H1 (cell line): ENCODE data around the gene SRRT. TPM values are rescaled to one million over a fixed set of nuclear protein-coding genes. Genes with fewer than 3 reads are reported as not detected.

Experiments
- CTBP2 ChIP-seq: IDR thresholded peaks from 2 replicates; pipeline ENCODE4 v1.7.0; 2011; ENCODE audit warnings: borderline replicate concordance, mild to moderate bottlenecking, moderate library complexity, mixed read lengths, low read length; ENCODE audit not compliant: insufficient read depth, insufficient read length
- GTF2F1 ChIP-seq: IDR thresholded peaks from 2 replicates; pipeline ENCODE4 v1.6.1; 2012; ENCODE audit warnings: low read depth, low read length, improper control_type of control experiment, borderline replicate concordance
- HDAC6 ChIP-seq: IDR thresholded peaks from one replicate; pipeline ENCODE4 v1.7.1; 2012; ENCODE audit warnings: low read depth, mild to moderate bottlenecking, inconsistent platforms, low read length, moderate library complexity
- JUND ChIP-seq: IDR thresholded peaks from 2 replicates; pipeline ENCODE4 v1.6.1; 2011; ENCODE audit warnings: mild to moderate bottlenecking, improper control_type of control experiment, low read length
- polyA plus RNA-seq, 7 experiments: library from polyadenylated mRNA; depleted of rRNA in 3 of 7; stranded (reverse) in 5 of 7; unstranded in 2 of 7; fragments of >200 nt in 5 of 7; fragments of 200-250 nt in 2 of 7; gene quantifications; 1 replicate in 5 of 7; 2 replicates in 1 of 7; 4 replicates in 1 of 7; pipeline versions ENCODE4 v1.2.1 to v1.2.3, GENCODE V29; 2011 to 2013; ENCODE audit warnings: missing spikeins in 2 of 7, mixed read lengths in 2 of 7
- total RNA-seq: library from RNA; stranded (reverse); fragmentation: NEBNext Ultra II Directional; extraction: Animal tissue kit (Norgen Biotek cat#: 25700); gene quantifications from 2 replicates; pipeline ENCODE4 v1.2.1, GENCODE V29; 2021
- TF ChIP-seq, protein P1 (sequence below): fragments of 300-600 bp; sonication (generic); IDR thresholded peaks from 2 replicates; pipeline ENCODE4 v1.7.1; 2012; ENCODE audit warnings: low read length, moderate library complexity, mild to moderate bottlenecking, inconsistent platforms; ENCODE audit not compliant: insufficient replicate concordance
- TF ChIP-seq, protein P2 (sequence below), 3 experiments: IDR thresholded peaks; 1 replicate in 2 of 3; 2 replicates in 1 of 3; pipeline versions ENCODE4 v1.5.1 to v1.6.1; 2011; ENCODE audit warnings: low read length in 3 of 3, mild to moderate bottlenecking in 3 of 3, inconsistent platforms in 2 of 3, low read depth in 1 of 3, moderate library complexity in 1 of 3; ENCODE audit not compliant: insufficient read depth in 1 of 3; ENCODE audit errors: control extremely low read depth in 1 of 3

SRRT gene
- total and polyA plus RNA-seq, 2 of the 8 experiments (the other 6 are each of a cell fraction or from before 2014, with no cell fraction given): 66.7 to 237 TPM

DNA sequence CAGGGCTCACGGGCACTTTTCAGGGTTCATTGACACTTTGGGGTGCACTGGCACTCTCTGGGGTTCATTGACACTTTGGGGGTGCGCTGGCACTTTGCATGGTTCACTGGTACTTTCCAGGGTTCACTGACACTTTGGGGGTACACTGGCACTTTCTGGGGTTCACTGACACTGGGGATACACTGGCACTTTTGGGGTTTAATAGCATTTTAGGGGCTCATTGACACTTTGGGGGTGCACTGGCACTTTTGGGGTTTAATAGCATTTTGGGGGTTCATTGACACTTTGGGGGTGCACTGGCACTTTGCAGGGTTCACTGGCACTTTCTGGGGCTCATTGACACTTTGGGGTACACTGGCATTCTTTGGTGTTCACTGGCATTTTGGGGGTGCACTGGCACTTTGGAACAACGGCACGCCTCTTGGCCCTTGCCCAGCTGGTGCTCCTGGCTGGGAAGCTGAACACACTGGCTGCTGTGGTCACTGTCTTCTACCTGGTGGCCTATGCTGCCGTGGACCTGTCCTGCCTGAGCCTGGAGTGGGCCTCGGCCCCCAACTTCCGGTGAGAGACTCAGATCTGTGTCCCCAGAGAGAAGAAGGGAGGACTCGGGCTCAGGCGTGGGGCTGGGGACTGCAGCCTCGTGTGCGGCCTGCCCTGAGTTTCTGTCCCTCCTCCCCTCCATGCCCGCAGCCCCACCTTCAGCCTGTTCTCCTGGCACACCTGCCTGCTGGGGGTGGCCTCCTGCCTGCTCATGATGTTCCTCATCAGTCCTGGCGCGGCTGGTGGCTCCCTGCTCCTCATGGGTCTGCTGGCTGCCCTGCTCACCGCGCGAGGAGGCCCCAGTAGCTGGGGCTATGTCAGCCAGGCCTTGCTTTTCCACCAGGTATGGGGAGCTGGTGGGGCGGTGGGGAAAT lies 13.9 kb upstream of the SRRT start (continued):
- TF ChIP-seq, protein P1, sequence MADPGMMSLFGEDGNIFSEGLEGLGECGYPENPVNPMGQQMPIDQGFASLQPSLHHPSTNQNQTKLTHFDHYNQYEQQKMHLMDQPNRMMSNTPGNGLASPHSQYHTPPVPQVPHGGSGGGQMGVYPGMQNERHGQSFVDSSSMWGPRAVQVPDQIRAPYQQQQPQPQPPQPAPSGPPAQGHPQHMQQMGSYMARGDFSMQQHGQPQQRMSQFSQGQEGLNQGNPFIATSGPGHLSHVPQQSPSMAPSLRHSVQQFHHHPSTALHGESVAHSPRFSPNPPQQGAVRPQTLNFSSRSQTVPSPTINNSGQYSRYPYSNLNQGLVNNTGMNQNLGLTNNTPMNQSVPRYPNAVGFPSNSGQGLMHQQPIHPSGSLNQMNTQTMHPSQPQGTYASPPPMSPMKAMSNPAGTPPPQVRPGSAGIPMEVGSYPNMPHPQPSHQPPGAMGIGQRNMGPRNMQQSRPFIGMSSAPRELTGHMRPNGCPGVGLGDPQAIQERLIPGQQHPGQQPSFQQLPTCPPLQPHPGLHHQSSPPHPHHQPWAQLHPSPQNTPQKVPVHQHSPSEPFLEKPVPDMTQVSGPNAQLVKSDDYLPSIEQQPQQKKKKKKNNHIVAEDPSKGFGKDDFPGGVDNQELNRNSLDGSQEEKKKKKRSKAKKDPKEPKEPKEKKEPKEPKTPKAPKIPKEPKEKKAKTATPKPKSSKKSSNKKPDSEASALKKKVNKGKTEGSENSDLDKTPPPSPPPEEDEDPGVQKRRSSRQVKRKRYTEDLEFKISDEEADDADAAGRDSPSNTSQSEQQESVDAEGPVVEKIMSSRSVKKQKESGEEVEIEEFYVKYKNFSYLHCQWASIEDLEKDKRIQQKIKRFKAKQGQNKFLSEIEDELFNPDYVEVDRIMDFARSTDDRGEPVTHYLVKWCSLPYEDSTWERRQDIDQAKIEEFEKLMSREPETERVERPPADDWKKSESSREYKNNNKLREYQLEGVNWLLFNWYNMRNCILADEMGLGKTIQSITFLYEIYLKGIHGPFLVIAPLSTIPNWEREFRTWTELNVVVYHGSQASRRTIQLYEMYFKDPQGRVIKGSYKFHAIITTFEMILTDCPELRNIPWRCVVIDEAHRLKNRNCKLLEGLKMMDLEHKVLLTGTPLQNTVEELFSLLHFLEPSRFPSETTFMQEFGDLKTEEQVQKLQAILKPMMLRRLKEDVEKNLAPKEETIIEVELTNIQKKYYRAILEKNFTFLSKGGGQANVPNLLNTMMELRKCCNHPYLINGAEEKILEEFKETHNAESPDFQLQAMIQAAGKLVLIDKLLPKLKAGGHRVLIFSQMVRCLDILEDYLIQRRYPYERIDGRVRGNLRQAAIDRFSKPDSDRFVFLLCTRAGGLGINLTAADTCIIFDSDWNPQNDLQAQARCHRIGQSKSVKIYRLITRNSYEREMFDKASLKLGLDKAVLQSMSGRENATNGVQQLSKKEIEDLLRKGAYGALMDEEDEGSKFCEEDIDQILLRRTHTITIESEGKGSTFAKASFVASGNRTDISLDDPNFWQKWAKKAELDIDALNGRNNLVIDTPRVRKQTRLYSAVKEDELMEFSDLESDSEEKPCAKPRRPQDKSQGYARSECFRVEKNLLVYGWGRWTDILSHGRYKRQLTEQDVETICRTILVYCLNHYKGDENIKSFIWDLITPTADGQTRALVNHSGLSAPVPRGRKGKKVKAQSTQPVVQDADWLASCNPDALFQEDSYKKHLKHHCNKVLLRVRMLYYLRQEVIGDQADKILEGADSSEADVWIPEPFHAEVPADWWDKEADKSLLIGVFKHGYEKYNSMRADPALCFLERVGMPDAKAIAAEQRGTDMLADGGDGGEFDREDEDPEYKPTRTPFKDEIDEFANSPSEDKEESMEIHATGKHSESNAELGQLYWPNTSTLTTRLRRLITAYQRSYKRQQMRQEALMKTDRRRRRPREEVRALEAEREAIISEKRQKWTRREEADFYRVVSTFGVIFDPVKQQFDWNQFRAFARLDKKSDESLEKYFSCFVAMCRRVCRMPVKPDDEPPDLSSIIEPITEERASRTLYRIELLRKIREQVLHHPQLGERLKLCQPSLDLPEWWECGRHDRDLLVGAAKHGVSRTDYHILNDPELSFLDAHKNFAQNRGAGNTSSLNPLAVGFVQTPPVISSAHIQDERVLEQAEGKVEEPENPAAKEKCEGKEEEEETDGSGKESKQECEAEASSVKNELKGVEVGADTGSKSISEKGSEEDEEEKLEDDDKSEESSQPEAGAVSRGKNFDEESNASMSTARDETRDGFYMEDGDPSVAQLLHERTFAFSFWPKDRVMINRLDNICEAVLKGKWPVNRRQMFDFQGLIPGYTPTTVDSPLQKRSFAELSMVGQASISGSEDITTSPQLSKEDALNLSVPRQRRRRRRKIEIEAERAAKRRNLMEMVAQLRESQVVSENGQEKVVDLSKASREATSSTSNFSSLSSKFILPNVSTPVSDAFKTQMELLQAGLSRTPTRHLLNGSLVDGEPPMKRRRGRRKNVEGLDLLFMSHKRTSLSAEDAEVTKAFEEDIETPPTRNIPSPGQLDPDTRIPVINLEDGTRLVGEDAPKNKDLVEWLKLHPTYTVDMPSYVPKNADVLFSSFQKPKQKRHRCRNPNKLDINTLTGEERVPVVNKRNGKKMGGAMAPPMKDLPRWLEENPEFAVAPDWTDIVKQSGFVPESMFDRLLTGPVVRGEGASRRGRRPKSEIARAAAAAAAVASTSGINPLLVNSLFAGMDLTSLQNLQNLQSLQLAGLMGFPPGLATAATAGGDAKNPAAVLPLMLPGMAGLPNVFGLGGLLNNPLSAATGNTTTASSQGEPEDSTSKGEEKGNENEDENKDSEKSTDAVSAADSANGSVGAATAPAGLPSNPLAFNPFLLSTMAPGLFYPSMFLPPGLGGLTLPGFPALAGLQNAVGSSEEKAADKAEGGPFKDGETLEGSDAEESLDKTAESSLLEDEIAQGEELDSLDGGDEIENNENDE: no peak
- no peak for TF ChIP-seq HDAC6
- TF ChIP-seq, protein P2, sequence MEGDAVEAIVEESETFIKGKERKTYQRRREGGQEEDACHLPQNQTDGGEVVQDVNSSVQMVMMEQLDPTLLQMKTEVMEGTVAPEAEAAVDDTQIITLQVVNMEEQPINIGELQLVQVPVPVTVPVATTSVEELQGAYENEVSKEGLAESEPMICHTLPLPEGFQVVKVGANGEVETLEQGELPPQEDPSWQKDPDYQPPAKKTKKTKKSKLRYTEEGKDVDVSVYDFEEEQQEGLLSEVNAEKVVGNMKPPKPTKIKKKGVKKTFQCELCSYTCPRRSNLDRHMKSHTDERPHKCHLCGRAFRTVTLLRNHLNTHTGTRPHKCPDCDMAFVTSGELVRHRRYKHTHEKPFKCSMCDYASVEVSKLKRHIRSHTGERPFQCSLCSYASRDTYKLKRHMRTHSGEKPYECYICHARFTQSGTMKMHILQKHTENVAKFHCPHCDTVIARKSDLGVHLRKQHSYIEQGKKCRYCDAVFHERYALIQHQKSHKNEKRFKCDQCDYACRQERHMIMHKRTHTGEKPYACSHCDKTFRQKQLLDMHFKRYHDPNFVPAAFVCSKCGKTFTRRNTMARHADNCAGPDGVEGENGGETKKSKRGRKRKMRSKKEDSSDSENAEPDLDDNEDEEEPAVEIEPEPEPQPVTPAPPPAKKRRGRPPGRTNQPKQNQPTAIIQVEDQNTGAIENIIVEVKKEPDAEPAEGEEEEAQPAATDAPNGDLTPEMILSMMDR (IDR thresholded peaks at IDR 0.05; ENCODE audit: control extremely low read depth in 1 of 3, insufficient read depth in 1 of 3, low read depth in 1 of 3, low read length in 3 of 3): no peak
- no peak for TF ChIP-seq CTBP2
- no peak for TF ChIP-seq JUND
- TF ChIP-seq GTF2F1: no peak
